Ovary (tissue), 3 donors: ENCODE results near the gene RERE.

Experiments used
- EP300 ChIP-seq: sonication (generic); formaldehyde crosslinking; IDR thresholded peaks from one replicate; pipeline ENCODE4 v1.6.1; 2017; ENCODE audit warnings: antibody characterized with exemption
- POLR2A ChIP-seq: fragments of 450-650 bp; IDR thresholded peaks from one replicate; pipeline ENCODE4 v1.6.1; 2017; ENCODE audit warnings: antibody characterized with exemption, mild to moderate bottlenecking, moderate library complexity
- TF ChIP-seq, protein P1 (sequence below), 3 donors: fragments of 450-650 bp in 2 of 3; fragments of 200-600 bp in 1 of 3; IDR thresholded peaks; one replicate each; pipeline versions ENCODE4 v1.5.1 to v1.8.0; 2016 to 2022; ENCODE audit warnings: antibody characterized with exemption in 3 of 3, mild to moderate bottlenecking in 1 of 3
- donor health status: DM: no; HTN: no; CAD: no.

DNA sequence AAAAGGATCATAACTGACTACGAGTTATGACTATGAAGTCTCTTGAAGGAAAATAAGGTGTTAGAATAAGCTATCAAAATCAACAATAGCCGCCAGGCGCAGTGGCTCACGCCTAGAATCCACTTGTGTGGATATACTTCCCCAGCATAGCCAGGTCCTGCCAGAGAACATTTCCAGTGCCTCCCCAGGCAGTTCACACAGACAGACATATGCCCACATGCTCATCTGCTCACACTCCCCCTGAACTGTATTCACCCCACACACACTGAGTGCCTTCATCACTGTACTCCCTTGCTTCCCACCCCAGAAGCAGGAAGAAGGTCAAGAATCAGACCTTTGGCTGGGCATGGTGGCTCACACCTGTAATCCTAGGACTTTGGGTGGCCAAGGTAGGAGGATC, 6.5 kb downstream of the RERE start:
- TF ChIP-seq, protein P1, sequence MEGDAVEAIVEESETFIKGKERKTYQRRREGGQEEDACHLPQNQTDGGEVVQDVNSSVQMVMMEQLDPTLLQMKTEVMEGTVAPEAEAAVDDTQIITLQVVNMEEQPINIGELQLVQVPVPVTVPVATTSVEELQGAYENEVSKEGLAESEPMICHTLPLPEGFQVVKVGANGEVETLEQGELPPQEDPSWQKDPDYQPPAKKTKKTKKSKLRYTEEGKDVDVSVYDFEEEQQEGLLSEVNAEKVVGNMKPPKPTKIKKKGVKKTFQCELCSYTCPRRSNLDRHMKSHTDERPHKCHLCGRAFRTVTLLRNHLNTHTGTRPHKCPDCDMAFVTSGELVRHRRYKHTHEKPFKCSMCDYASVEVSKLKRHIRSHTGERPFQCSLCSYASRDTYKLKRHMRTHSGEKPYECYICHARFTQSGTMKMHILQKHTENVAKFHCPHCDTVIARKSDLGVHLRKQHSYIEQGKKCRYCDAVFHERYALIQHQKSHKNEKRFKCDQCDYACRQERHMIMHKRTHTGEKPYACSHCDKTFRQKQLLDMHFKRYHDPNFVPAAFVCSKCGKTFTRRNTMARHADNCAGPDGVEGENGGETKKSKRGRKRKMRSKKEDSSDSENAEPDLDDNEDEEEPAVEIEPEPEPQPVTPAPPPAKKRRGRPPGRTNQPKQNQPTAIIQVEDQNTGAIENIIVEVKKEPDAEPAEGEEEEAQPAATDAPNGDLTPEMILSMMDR (IDR thresholded peaks at IDR 0.05): no peak
- no peak for TF ChIP-seq POLR2A
- no peak for TF ChIP-seq EP300
